A673 (cell line): ENCODE measurements around the gene MISP3.

Experiments
- EZH2 ChIP-seq: fragments of 200-600 bp; sonication (generic); IDR thresholded peaks from 2 replicates; pipeline ENCODE4 v1.6.1; 2017; ENCODE audit warnings: borderline replicate concordance, low read depth, mild to moderate bottlenecking, mixed read lengths, antibody characterized with exemption, low read length; ENCODE audit not compliant: poor library complexity, severe bottlenecking
- TF ChIP-seq, protein P1 (sequence below): fragments of 300-800, 200-600 bp; sonication (generic); conservative IDR thresholded peaks from 2 replicates; pipeline ENCODE4 v1.5.1; 2017; ENCODE audit warnings: low read depth, mild to moderate bottlenecking, antibody characterized with exemption, low read length, moderate library complexity, mixed read lengths

DNA sequence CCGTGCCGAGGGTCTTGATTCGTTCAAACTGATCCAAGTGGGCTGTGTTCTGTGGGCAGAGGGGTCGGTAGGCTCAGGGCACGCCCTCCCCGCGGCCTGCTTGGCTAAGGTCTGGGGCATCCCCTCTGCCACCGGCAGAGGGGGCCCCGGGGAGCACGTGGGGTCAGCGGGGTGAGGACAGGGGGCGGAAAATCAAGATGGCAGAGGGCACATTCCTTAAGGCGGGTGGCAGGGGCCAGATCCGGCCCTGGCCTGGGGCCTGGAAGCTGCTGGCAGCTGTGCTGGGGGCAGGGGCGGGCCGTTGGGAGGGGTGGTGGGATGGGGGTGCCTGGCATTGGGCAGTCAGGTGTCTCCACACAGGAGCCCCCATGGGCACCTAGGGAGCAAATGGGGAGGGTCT is 34.3 kb downstream of the MISP3 start:
- TF ChIP-seq, protein P1, sequence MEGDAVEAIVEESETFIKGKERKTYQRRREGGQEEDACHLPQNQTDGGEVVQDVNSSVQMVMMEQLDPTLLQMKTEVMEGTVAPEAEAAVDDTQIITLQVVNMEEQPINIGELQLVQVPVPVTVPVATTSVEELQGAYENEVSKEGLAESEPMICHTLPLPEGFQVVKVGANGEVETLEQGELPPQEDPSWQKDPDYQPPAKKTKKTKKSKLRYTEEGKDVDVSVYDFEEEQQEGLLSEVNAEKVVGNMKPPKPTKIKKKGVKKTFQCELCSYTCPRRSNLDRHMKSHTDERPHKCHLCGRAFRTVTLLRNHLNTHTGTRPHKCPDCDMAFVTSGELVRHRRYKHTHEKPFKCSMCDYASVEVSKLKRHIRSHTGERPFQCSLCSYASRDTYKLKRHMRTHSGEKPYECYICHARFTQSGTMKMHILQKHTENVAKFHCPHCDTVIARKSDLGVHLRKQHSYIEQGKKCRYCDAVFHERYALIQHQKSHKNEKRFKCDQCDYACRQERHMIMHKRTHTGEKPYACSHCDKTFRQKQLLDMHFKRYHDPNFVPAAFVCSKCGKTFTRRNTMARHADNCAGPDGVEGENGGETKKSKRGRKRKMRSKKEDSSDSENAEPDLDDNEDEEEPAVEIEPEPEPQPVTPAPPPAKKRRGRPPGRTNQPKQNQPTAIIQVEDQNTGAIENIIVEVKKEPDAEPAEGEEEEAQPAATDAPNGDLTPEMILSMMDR = no peak
- TF ChIP-seq EZH2 = no peak
